DOHH2 (cell line): ENCODE measurements around the gene TRAK1.
"Not testable (repeated sequence)": the region's sequence is repeated elsewhere in the genome, so short reads cannot be mapped to it uniquely, and the experiment has no call there.

Source experiments
- H3F3A ChIP-seq: fragments of 200-600 bp; sonication (generic), shearing (Covaris generic); 2 replicates; pipeline ENCODE4 v1.6.0; 2016; ENCODE audit warnings: antibody characterized with exemption, mild to moderate bottlenecking; ENCODE audit not compliant: control insufficient read depth, insufficient read depth
- H3K27ac ChIP-seq: fragments of 200-600 bp; sonication (generic); 2 replicates; pipeline ENCODE4 v1.5.1; 2014; ENCODE audit warnings: low read depth, mild to moderate bottlenecking, low read length, moderate library complexity
- H3K27me3 ChIP-seq: fragments of 200-600 bp; sonication (generic); 2 replicates; pipeline ENCODE4 v1.6.1; 2014; ENCODE audit warnings: mild to moderate bottlenecking, low read length, mixed read lengths; ENCODE audit not compliant: control insufficient read depth
- H3K36me3 ChIP-seq: fragments of 200-600 bp; sonication (generic); 2 replicates; pipeline ENCODE4 v1.6.1; 2014; ENCODE audit warnings: mild to moderate bottlenecking, low read length, moderate library complexity, mixed read lengths; ENCODE audit not compliant: control insufficient read depth
- H3K4me1 ChIP-seq: fragments of 200-600 bp; sonication (generic); 2 replicates; pipeline ENCODE4 v1.6.1; 2014; ENCODE audit warnings: mild to moderate bottlenecking, low read length, mixed read lengths; ENCODE audit not compliant: control insufficient read depth
- H3K4me2 ChIP-seq: fragments of 200-600 bp; sonication (generic); 2 replicates; pipeline ENCODE4 v1.6.0; 2014; ENCODE audit warnings: mild to moderate bottlenecking, low read length, moderate library complexity
- H3K4me3 ChIP-seq: fragments of 200-600 bp; sonication (generic); 2 replicates; pipeline ENCODE4 v1.5.1; 2014; ENCODE audit warnings: mild to moderate bottlenecking, low read length, mixed read lengths
- H3K79me2 ChIP-seq: fragments of 200-600 bp; sonication (generic); 2 replicates; pipeline ENCODE4 v1.6.1; 2014; ENCODE audit warnings: mild to moderate bottlenecking, low read length, mixed read lengths; ENCODE audit not compliant: control insufficient read depth
- H3K9me2 ChIP-seq: fragments of 200-600 bp; sonication (generic); replicated peaks from 2 replicates; pipeline ENCODE4 v1.6.1; 2014; ENCODE audit warnings: mild to moderate bottlenecking, low read length, mixed read lengths; ENCODE audit not compliant: control insufficient read depth
- H3K9me3 ChIP-seq: fragments of 200-600 bp; sonication (generic); 2 replicates; pipeline ENCODE4 v1.6.1; 2014; ENCODE audit warnings: antibody characterized with exemption, low read length, mixed read lengths; ENCODE audit not compliant: control insufficient read depth, insufficient read depth
- H4K20me1 ChIP-seq: fragments of 200-600 bp; sonication (generic); 2 replicates; pipeline ENCODE4 v1.6.0; 2014; ENCODE audit warnings: low read depth, mild to moderate bottlenecking, antibody characterized with exemption, low read length, moderate library complexity; ENCODE audit not compliant: control insufficient read depth, insufficient read depth
- EZH2phosphoT487 ChIP-seq: fragments of 200-600 bp; sonication (generic); IDR thresholded peaks from 2 replicates; pipeline ENCODE4 v1.6.1; 2017; ENCODE audit warnings: borderline replicate concordance, mild to moderate bottlenecking, antibody characterized with exemption, low read length, moderate library complexity, mixed read lengths
- TF ChIP-seq, protein P1 (sequence below): fragments of 200-600 bp; sonication (generic); IDR thresholded peaks from one replicate; pipeline ENCODE4 v1.5.1; 2014; ENCODE audit warnings: antibody characterized with exemption, mild to moderate bottlenecking, low read depth, low read length; ENCODE audit not compliant: poor library complexity, severe bottlenecking

Gene TRAK1

DNA sequence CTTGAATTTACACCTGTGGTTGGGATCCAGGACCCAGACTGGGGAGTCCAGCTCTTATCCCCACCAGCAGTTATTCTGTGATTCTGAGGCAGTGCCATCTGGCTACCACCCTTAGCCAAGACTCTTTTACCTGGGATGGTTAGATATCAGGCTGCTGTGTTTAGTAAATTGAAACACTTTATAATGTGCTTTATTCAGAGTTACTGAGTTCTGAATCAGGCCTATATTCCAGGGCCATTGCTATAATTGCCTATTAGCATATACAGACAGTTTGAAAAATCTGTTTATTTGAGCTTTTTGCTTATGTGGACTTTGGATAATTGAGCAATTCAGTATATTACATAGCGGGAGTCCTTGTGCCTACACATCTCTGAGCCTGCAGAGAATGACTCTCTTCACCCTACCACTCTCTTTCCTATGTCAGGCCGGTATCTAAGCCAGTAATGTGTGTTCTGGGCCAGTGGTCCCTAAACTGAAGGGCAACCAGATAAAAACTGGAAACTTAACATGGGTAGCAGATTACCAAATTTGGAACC, 45.4 kb upstream of the TRAK1 start:
- TF ChIP-seq, protein P1, sequence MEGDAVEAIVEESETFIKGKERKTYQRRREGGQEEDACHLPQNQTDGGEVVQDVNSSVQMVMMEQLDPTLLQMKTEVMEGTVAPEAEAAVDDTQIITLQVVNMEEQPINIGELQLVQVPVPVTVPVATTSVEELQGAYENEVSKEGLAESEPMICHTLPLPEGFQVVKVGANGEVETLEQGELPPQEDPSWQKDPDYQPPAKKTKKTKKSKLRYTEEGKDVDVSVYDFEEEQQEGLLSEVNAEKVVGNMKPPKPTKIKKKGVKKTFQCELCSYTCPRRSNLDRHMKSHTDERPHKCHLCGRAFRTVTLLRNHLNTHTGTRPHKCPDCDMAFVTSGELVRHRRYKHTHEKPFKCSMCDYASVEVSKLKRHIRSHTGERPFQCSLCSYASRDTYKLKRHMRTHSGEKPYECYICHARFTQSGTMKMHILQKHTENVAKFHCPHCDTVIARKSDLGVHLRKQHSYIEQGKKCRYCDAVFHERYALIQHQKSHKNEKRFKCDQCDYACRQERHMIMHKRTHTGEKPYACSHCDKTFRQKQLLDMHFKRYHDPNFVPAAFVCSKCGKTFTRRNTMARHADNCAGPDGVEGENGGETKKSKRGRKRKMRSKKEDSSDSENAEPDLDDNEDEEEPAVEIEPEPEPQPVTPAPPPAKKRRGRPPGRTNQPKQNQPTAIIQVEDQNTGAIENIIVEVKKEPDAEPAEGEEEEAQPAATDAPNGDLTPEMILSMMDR, result no peak
- no peak for TF ChIP-seq EZH2phosphoT487
- H3K27me3 ChIP-seq, result no peaks in the 10 kb centered on the region
- H3K4me3 ChIP-seq, result no peak overlapping the region
- no peaks in the 10 kb centered on the region for H3K9me2 ChIP-seq
- no peak overlapping the region for H3K27ac ChIP-seq
- peaks cover 9% of the 10 kb centered on the region; the same call in 1 of the 2 replicates for H3F3A ChIP-seq
- 0 out of 2 replicates have a peak, but pooled peaks cover 3% of the 10 kb centered on the region for H3K36me3 ChIP-seq
- H3K79me2 ChIP-seq, result peaks cover 99% of the 10 kb centered on the region
- peaks cover 21% of the 10 kb centered on the region; the same call in 1 of the 2 replicates for H4K20me1 ChIP-seq
- peak overlapping the region; percentile 27 for H3K4me2 ChIP-seq
- H3K9me3 ChIP-seq, result no peaks in the 10 kb centered on the region
- peaks cover 91% of the 10 kb centered on the region for H3K4me1 ChIP-seq

DNA sequence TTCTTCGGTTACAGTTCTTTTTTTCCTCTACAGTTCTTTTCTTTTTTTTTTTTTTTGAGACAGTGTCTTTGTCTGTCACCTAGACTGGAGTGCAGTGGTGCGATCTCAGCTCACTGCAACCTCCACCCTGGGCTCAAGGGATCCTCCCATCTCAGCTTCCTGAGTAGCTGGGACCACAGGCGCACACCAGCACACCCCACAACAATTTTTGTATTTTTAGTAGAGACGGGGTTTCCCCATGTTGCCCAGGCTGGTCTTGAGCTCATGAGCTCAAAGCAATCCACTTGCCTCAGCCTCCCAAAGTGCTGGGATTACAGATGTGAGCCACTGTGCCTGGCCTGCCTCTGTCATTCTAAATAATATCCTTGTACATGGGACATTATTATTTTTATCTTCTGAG, 42.6 kb upstream of the TRAK1 start:
- not testable (repeated sequence) for H3F3A ChIP-seq, H3K9me2 ChIP-seq, H3K27me3 ChIP-seq, H3K9me3 ChIP-seq, H3K36me3 ChIP-seq
- peaks cover 86% of the 10 kb centered on the region for H3K4me1 ChIP-seq
- peak overlapping the region; percentile 41 for H3K4me3 ChIP-seq
- H4K20me1 ChIP-seq, result peaks cover 22% of the 10 kb centered on the region
- peak overlapping the region; percentile 56 for H3K4me2 ChIP-seq
- peak overlapping the region; percentile 36 for H3K27ac ChIP-seq
- peaks cover 98% of the 10 kb centered on the region for H3K79me2 ChIP-seq

DNA sequence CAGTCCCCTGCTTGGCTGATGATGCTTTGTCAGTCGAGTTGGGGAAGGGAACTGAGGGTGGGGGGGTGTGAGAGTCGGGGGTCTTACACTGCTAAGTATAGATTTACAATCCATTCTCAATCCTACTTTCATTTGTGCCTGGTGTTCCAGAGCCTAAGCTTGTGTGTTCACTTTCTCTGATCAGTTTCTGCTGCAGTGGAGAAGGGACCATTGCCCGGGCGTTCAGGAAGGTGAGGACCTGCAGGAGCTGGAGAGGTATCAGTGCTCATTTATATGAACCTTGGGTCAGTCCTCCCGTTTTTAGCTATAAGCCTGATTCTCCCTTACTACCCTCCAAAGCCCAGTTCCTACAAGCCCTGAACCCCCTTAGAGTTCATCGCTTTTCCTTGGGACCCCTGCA, 41.0 kb upstream of the TRAK1 start:
- Histone ChIP-seq H3K27ac (no peak overlapping the region), H3K27me3 (no peaks in the 10 kb centered on the region), H3K9me3 (no peaks in the 10 kb centered on the region), H3K36me3 (0 out of 2 replicates have a peak, but pooled peaks cover 5% of the 10 kb centered on the region), H4K20me1 (peaks cover 18% of the 10 kb centered on the region), H3K9me2 (no peaks in the 10 kb centered on the region), H3K79me2 (peaks cover 98% of the 10 kb centered on the region), H3K4me1 (peaks cover 79% of the 10 kb centered on the region), H3K4me3 (no peak overlapping the region), H3F3A (peaks cover 17% of the 10 kb centered on the region), H3K4me2 (no peak overlapping the region)
- TF ChIP-seq, protein P1, result no peak
- no peak for TF ChIP-seq EZH2phosphoT487

DNA sequence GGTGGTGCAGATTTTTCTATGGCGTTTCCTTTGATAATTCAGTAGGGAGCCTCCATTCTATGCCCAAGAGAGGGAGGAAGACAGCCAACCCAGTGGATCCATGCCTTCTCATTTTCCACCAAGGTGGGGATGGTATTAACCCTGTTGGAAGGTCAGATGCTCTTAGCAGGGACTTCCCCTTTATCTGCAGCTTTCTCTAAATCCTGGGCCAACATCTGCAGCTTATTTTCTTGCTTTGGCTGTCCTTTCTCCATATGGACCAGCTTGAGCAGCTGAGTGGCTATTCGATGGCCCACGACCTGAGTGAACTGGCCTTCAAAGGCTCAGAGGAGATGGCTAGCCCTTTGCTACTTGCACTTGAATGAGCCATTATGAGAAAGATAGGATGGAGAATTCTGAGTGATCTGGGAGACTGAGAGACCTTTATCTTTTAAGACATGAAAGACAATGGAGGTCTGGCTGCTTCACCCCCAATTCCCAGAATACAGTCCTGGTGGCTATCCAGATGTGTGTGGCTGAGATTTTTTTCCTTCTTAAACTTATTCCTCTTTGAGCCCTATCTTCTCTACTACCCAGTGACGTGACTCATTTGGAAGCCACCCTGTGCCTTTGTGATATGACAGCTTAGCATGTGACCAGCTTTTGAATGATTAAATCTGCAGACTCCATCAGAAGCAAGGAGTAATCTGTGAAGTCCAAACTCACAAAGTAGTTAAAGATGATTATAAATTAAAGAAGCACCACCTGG, 39.6 kb upstream of the TRAK1 start:
- H3K4me2 ChIP-seq, result peak overlapping the region; percentile 32
- peaks cover 17% of the 10 kb centered on the region for H3F3A ChIP-seq
- no peaks in the 10 kb centered on the region for H3K9me3 ChIP-seq
- H4K20me1 ChIP-seq, result peaks cover 12% of the 10 kb centered on the region
- H3K9me2 ChIP-seq, result no peaks in the 10 kb centered on the region
- no peaks in the 10 kb centered on the region for H3K27me3 ChIP-seq
- no peak for TF ChIP-seq EZH2phosphoT487
- TF ChIP-seq, protein P1, result no peak
- 0 out of 2 replicates have a peak, but pooled peaks cover 5% of the 10 kb centered on the region for H3K36me3 ChIP-seq
- H3K79me2 ChIP-seq, result peaks cover 98% of the 10 kb centered on the region
- H3K4me1 ChIP-seq, result peaks cover 78% of the 10 kb centered on the region
- H3K27ac ChIP-seq, result peak overlapping the region; percentile 14; the same call in 1 of the 2 replicates
- H3K4me3 ChIP-seq, result no peak overlapping the region
